Osteoblast (primary cell): ENCODE results near the gene NAA15. TPM values are rescaled to one million over a fixed set of nuclear protein-coding genes. Genes with fewer than 3 reads are reported as not detected.

ENCODE experiments used
- DNase-seq: peaks from one replicate; pipeline ENCODE4 v3.0.0; 2011; ENCODE audit warnings: low spot score, mixed read lengths; ENCODE audit not compliant: insufficient read length; ENCODE audit errors: missing footprints
- H2AFZ ChIP-seq: 2 replicates; pipeline ENCODE4 v1.6.0; 2011; ENCODE audit warnings: mild to moderate bottlenecking, low read length
- H3K27ac ChIP-seq: 2 replicates; pipeline ENCODE4 v1.5.1; 2011; ENCODE audit warnings: mild to moderate bottlenecking, low read depth, low read length, moderate library complexity
- H3K27me3 ChIP-seq: 2 replicates; pipeline ENCODE4 v1.6.0; 2012; ENCODE audit warnings: mild to moderate bottlenecking, control low read depth, inconsistent platforms, low read length, moderate library complexity; ENCODE audit not compliant: insufficient read depth
- H3K36me3 ChIP-seq: 2 replicates; pipeline ENCODE4 v1.5.1; 2011; ENCODE audit warnings: mild to moderate bottlenecking, low read length, control low read depth, moderate library complexity; ENCODE audit not compliant: insufficient read depth
- H3K4me1 ChIP-seq: 2 replicates; pipeline ENCODE4 v1.5.1; 2011; ENCODE audit warnings: mild to moderate bottlenecking, low read length, control low read depth, moderate library complexity; ENCODE audit not compliant: insufficient read depth
- H3K4me2 ChIP-seq: 2 replicates; pipeline ENCODE4 v1.6.0; 2011; ENCODE audit warnings: mild to moderate bottlenecking, low read length; ENCODE audit not compliant: insufficient read depth
- H3K4me3 ChIP-seq: fragments of 200-600 bp; sonication (generic); 3 replicates; pipeline ENCODE4 v1.5.1; 2012; ENCODE audit warnings: mild to moderate bottlenecking, low read length, inconsistent platforms; ENCODE audit not compliant: insufficient read depth
- H3K79me2 ChIP-seq: 2 replicates; pipeline ENCODE4 v1.6.0; 2012; ENCODE audit warnings: mild to moderate bottlenecking, low read length, control low read depth, inconsistent platforms; ENCODE audit not compliant: insufficient read depth
- H3K9me3 ChIP-seq: 2 replicates; pipeline ENCODE4 v1.5.1; 2011; ENCODE audit warnings: low read depth, low read length, control low read depth
- H4K20me1 ChIP-seq: 2 replicates; pipeline ENCODE4 v1.6.0; 2012; ENCODE audit warnings: mild to moderate bottlenecking, low read length, control low read depth; ENCODE audit not compliant: insufficient read depth
- total RNA-seq: library from RNA; depleted of rRNA; stranded (reverse); fragments of >200 nt; gene quantifications from 2 replicates; pipeline ENCODE4 v1.2.3, GENCODE V29; 2012
- TF ChIP-seq, protein P1 (sequence below): IDR thresholded peaks from 2 replicates; pipeline ENCODE4 v1.5.1; 2011; ENCODE audit warnings: mild to moderate bottlenecking, low read depth, low read length, moderate library complexity; ENCODE audit errors: extremely low read depth

Gene NAA15
- total RNA-seq, 1 donor: 33.3 TPM

DNA sequence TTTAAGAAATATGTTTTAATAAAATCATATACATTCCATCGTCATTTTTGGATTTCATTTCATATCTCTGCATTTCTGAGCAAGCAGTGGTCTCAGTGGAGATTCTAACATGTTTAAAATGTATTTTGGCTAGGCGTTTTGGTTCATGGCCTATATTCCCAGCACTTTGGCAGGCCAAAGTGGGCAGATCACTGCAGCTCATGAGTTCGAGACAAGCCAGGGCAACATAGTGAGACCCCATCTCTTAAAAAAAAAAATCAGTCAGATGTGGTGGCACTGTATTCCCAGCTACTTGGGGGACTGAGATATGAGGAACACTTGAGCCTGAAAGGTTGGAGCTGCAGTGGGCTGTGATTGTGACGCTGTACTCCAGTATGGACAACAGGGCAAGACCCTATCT lies 85.1 kb downstream of the NAA15 start:
- Histone ChIP-seq H2AFZ (no peak overlapping the region), H3K27ac (no peak overlapping the region), H3K4me2 (no peak overlapping the region), H3K36me3 (peaks cover 44% of the 10 kb centered on the region), H3K27me3 (no peaks in the 10 kb centered on the region), H3K79me2 (no peaks in the 10 kb centered on the region), H3K4me1 (no peaks in the 10 kb centered on the region), H3K4me3 (no peak overlapping the region), H4K20me1 (no peaks in the 10 kb centered on the region), H3K9me3 (no peaks in the 10 kb centered on the region)
- TF ChIP-seq, protein P1, sequence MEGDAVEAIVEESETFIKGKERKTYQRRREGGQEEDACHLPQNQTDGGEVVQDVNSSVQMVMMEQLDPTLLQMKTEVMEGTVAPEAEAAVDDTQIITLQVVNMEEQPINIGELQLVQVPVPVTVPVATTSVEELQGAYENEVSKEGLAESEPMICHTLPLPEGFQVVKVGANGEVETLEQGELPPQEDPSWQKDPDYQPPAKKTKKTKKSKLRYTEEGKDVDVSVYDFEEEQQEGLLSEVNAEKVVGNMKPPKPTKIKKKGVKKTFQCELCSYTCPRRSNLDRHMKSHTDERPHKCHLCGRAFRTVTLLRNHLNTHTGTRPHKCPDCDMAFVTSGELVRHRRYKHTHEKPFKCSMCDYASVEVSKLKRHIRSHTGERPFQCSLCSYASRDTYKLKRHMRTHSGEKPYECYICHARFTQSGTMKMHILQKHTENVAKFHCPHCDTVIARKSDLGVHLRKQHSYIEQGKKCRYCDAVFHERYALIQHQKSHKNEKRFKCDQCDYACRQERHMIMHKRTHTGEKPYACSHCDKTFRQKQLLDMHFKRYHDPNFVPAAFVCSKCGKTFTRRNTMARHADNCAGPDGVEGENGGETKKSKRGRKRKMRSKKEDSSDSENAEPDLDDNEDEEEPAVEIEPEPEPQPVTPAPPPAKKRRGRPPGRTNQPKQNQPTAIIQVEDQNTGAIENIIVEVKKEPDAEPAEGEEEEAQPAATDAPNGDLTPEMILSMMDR: no peak
- no peak for DNase-seq

DNA sequence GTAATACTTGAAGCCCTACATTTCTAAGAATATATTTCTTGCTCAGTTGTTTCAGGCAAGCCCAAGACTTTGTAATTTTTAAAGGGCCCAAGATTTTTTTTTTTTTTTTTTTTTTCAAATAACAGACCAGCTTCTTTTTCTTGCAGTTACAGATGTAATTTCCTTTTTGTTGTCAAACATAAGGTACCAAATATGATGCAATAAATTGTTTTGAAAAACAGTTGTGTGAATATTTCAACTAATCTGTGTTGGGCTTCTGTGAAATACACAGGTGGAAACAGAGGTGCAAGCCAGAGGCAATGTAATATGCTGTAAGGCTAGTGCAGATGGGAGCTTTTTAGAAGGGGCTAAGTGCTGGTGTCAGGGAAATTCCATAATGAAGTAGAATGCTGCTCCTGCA lies 87.8 kb downstream of the NAA15 start:
- no peak overlapping the region for H3K4me2 ChIP-seq

DNA sequence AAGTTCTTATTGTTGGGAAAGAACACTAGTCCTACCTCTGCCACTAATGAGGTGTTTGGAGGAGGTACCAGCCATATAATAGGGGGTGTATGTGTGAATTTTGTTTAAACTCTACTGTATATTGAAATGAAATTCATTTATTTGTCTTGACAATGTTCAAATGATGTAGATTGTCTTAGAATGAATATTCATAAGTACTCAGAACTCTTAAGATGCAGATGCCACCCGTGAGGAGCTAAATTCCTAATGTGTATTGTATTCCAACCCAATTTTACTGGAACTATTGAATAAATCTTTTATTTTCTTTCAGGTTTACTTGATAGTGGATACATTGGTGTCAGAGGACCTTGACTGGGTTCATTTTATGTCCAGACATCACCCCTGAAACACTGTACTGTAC lies 88.7 kb downstream of the NAA15 start:
- TF ChIP-seq, protein P1: no peak
- H3K4me3 ChIP-seq: no peak overlapping the region
- no peaks in the 10 kb centered on the region for H3K27me3 ChIP-seq
- H3K4me2 ChIP-seq: no peak overlapping the region
- peaks cover 53% of the 10 kb centered on the region for H3K36me3 ChIP-seq
- no peaks in the 10 kb centered on the region for H4K20me1 ChIP-seq
- no peaks in the 10 kb centered on the region for H3K9me3 ChIP-seq
- H2AFZ ChIP-seq: no peak overlapping the region
- H3K79me2 ChIP-seq: no peaks in the 10 kb centered on the region
- no peak overlapping the region for H3K27ac ChIP-seq
- DNase-seq: no peak
- H3K4me1 ChIP-seq: no peaks in the 10 kb centered on the region

More for the DNA sequence above, 87.8 kb downstream of the NAA15 start:
- H3K4me3 ChIP-seq: no peak overlapping the region
- no peaks in the 10 kb centered on the region for H3K79me2 ChIP-seq
- no peak overlapping the region for H2AFZ ChIP-seq
- DNase-seq: no peak
- H3K27me3 ChIP-seq: no peaks in the 10 kb centered on the region
- no peak overlapping the region for H3K27ac ChIP-seq
- no peaks in the 10 kb centered on the region for H3K9me3 ChIP-seq
- TF ChIP-seq, protein P1: no peak
- H4K20me1 ChIP-seq: no peaks in the 10 kb centered on the region
- H3K36me3 ChIP-seq: peaks cover 49% of the 10 kb centered on the region
- H3K4me1 ChIP-seq: no peaks in the 10 kb centered on the region

DNA sequence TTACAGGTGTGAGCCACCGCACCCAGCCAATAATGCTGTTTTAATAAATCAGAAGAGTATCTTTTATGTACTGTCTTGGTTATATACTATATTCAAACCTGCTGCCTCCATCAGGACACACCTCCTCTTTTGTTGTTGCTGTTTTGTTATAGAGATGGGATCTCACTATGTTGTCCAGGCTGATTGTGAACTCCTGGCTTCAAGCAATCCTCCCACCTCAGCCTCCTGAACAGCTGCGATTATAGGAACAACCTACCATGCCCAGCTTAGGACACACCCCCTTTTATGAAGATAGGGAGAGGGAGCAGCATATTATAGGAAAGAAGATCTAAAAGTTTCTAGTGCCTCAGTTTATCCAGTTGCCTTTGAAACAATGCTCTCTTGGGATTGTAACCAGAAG lies 90.4 kb downstream of the NAA15 start:
- peaks cover 53% of the 10 kb centered on the region for H3K36me3 ChIP-seq
- no peaks in the 10 kb centered on the region for H3K79me2 ChIP-seq
- no peaks in the 10 kb centered on the region for H3K4me1 ChIP-seq
- TF ChIP-seq, protein P1: no peak
- no peaks in the 10 kb centered on the region for H4K20me1 ChIP-seq
- DNase-seq: no peak
- no peak overlapping the region for H3K4me2 ChIP-seq
- H3K27ac ChIP-seq: no peak overlapping the region
- H3K27me3 ChIP-seq: no peaks in the 10 kb centered on the region
- no peaks in the 10 kb centered on the region for H3K9me3 ChIP-seq
- no peak overlapping the region for H3K4me3 ChIP-seq
- no peak overlapping the region for H2AFZ ChIP-seq
